HepG2 (cell line): ENCODE results near the gene C12orf43. TPM values are rescaled to one million over a fixed set of nuclear protein-coding genes. Genes with fewer than 3 reads are reported as not detected.

Source experiments
- ATAC-seq: fragments of 200-7000 bp; cut with Tn5 transposase; 3 replicates; pipeline ENCODE4 v1.9.1; 2020; ENCODE audit warnings: mild to moderate bottlenecking, moderate library complexity
- BruUV-seq: library from RNA; stranded (reverse); fragments of 400-500 nt; replicated peaks from 2 replicates; lab custom pipeline; 2021; lab: Mats Ljungman, UMichigan
- CTCF ChIA-PET: fragments of 300-600 bp; formaldehyde crosslinking; extraction: SDS; loops from one replicate; lab custom pipeline; 2021; ENCODE audit warnings: low total read pairs, inconsistent platforms, low intra/inter-chr PET ratio; lab: Yijun Ruan, JAX
- POLR2A ChIA-PET: fragments of 350-600 bp; sonication (Branson Sonifier 250); formaldehyde crosslinking; loops from one replicate; lab custom pipeline; 2020; ENCODE audit warnings: antibody characterized with exemption, inconsistent platforms; lab: Yijun Ruan, JAX
- DNase-seq: peaks from one replicate; pipeline ENCODE4 v3.0.0-alpha.2; 2015; ENCODE audit warnings: low spot score
- FAIRE-seq: peaks from 3 replicates; lab custom pipeline; 2011; peaks lifted over from hg19 to GRCh38; lab: Jason Lieb, UNC
- H2AFZ ChIP-seq: one replicate; pipeline ENCODE4 v1.6.1; 2011; ENCODE audit warnings: low read length, inconsistent platforms
- H3K27ac ChIP-seq: fragments of 300-600 bp; 3 replicates; pipeline ENCODE4 v1.8.0; 2011; ENCODE audit warnings: mixed run types, mild to moderate bottlenecking, mixed read lengths, low read length, inconsistent platforms; ENCODE audit not compliant: insufficient read depth; ENCODE audit errors: extremely low read length
- H3K27me3 ChIP-seq, 2 experiments: fragments of 200-600 bp in 1 of 2; 2 replicates in 1 of 2; 3 replicates in 1 of 2; pipeline versions ENCODE4 v1.6.0 to v1.8.0; 2011; ENCODE audit warnings: low read length in 2 of 2, mild to moderate bottlenecking in 2 of 2, moderate library complexity in 2 of 2, inconsistent platforms in 1 of 2; ENCODE audit not compliant: insufficient read depth in 2 of 2, control insufficient read depth in 1 of 2
- H3K36me3 ChIP-seq, 2 experiments: fragments of 200-600 bp in 1 of 2; replicated peaks in 1 of 2; 2 replicates in 1 of 2; 3 replicates in 1 of 2; pipeline versions ENCODE4 v1.5.1 to v1.8.0; 2011; ENCODE audit warnings: low read length in 2 of 2, inconsistent platforms in 1 of 2; ENCODE audit not compliant: insufficient read depth in 2 of 2, control insufficient read depth in 1 of 2
- H3K4me1 ChIP-seq: 2 replicates; pipeline ENCODE4 v1.5.1; 2012; ENCODE audit warnings: low read length, inconsistent platforms; ENCODE audit not compliant: insufficient read depth
- H3K4me2 ChIP-seq: 2 replicates; pipeline ENCODE4 v1.6.0; 2011; ENCODE audit warnings: low read depth, low read length, inconsistent platforms
- H3K4me3 ChIP-seq, 3 experiments: fragments of 200-600 bp in 1 of 3; sonication (generic), shearing (Covaris generic) in 1 of 3; replicated peaks in 1 of 3; 2 replicates each; pipeline ENCODE4 v1.5.1; 2011 to 2016; ENCODE audit warnings: low read length in 3 of 3, inconsistent platforms in 2 of 3, low read depth in 2 of 3, mild to moderate bottlenecking in 2 of 3, control low read depth in 1 of 3, mixed read lengths in 1 of 3; ENCODE audit not compliant: insufficient read depth in 1 of 3
- H3K79me2 ChIP-seq: one replicate; pipeline ENCODE4 v1.6.1; 2011; ENCODE audit warnings: low read length, inconsistent platforms; ENCODE audit not compliant: insufficient read depth
- H3K9ac ChIP-seq: 2 replicates; pipeline ENCODE4 v1.6.0; 2011; ENCODE audit warnings: mild to moderate bottlenecking, low read depth, low read length, inconsistent platforms; ENCODE audit not compliant: insufficient read depth
- H3K9me3 ChIP-seq: 2 replicates; pipeline ENCODE4 v1.5.1; 2012; ENCODE audit warnings: mild to moderate bottlenecking, low read length
- H4K20me1 ChIP-seq: 2 replicates; pipeline ENCODE4 v1.6.0; 2011; ENCODE audit warnings: inconsistent platforms, mild to moderate bottlenecking, low read length, moderate library complexity; ENCODE audit not compliant: insufficient read depth
- CAMTA2 ChIP-seq: sonication (generic); formaldehyde crosslinking; IDR thresholded peaks from 2 replicates; pipeline ENCODE4 v1.4.0; 2020; ENCODE audit warnings: mild to moderate bottlenecking, missing genetic modification reagents, borderline replicate concordance
- FOSL1 ChIP-seq: sonication (generic); formaldehyde crosslinking; IDR thresholded peaks from 2 replicates; pipeline ENCODE4 v1.9.0; 2021; ENCODE audit warnings: missing genetic modification reagents, borderline replicate concordance
- HNRNPK ChIP-seq: fragments of 200-400 bp; formaldehyde crosslinking; IDR thresholded peaks from 2 replicates; pipeline ENCODE4 v1.6.1; 2018; ENCODE audit warnings: low read length, low read depth, moderate library complexity, mild to moderate bottlenecking; ENCODE audit not compliant: poor library complexity, severe bottlenecking
- NFE2 ChIP-seq: sonication (generic); formaldehyde crosslinking; IDR thresholded peaks from 2 replicates; pipeline ENCODE4 v1.4.0; 2020; ENCODE audit warnings: missing genetic modification reagents
- SAP130 ChIP-seq: IDR thresholded peaks from 2 replicates; pipeline ENCODE4 v1.6.1; 2016; ENCODE audit warnings: low read depth
- SOX6 ChIP-seq, 2 experiments: fragments of 450-650 bp in 1 of 2; sonication (generic) in 1 of 2; formaldehyde crosslinking in 1 of 2; IDR thresholded peaks; 2 replicates each; pipeline versions ENCODE4 v1.4.0 to v1.6.1; 2017 to 2020; ENCODE audit warnings: antibody characterized with exemption in 1 of 2, mild to moderate bottlenecking in 1 of 2, missing genetic modification reagents in 1 of 2
- ZNF260 ChIP-seq: sonication (generic); formaldehyde crosslinking; IDR thresholded peaks from 2 replicates; pipeline ENCODE4 v1.4.0; 2020; ENCODE audit warnings: missing genetic modification reagents, low read depth, mild to moderate bottlenecking, borderline replicate concordance
- ZNF3 ChIP-seq: IDR thresholded peaks from 2 replicates; pipeline ENCODE4 v1.7.0; 2017; ENCODE audit warnings: inconsistent platforms
- ZNF720 ChIP-seq: sonication (generic); formaldehyde crosslinking; IDR thresholded peaks from 2 replicates; pipeline ENCODE4 v1.4.0; 2020; ENCODE audit warnings: missing genetic modification reagents
- WGBS: methylation state at CpG from one replicate; pipeline ENCODE4 v1.1.6; 2017; ENCODE audit warnings: low lambda C conversion rate; 5-methylcytosine and 5-hydroxymethylcytosine counted together
- in situ Hi-C: cut with HindIII; loops from 2 replicates; pipeline ENCODE4 v1.10.0; 2017; ENCODE audit warnings: low pct_unique_long_range_greater_than_20kb; ENCODE audit not compliant: extremely low pct_ligation_motif_present
- intact Hi-C: fragments of 100-400 bp; cut with micrococcal nuclease; formaldehyde crosslinking; loops from one replicate; pipeline ENCODE4 v1.10.0; 2022; ENCODE audit not compliant: unreplicated experiment
- polyA plus RNA-seq, 8 experiments: library from polyadenylated mRNA; depleted of rRNA in 3 of 8; stranded (reverse) in 7 of 8; unstranded in 1 of 8; fragments of >200 nt; fragmentation: Illumina TruSeq in 4 of 8; extraction: Trizol in 4 of 8; gene quantifications; 2 replicates each; pipeline versions ENCODE4 v1.2.1 to v1.2.3, GENCODE V29; 2011 to 2016; ENCODE audit warnings: low read depth in 4 of 8, missing spikeins in 1 of 8, mixed read lengths in 1 of 8; ENCODE audit not compliant: insufficient read depth in 1 of 8
- total RNA-seq, 5 experiments: library from RNA; depleted of rRNA; stranded (reverse); fragments of >200 nt; fragmentation: Illumina TruSeq; extraction: Trizol; gene quantifications; 2 replicates each; pipeline ENCODE4 v1.2.3, GENCODE V29; 2016; ENCODE audit warnings: low read depth in 1 of 5
- TF ChIP-seq, protein P1 (sequence below), 2 experiments: sonication (generic) in 1 of 2; formaldehyde crosslinking in 1 of 2; IDR thresholded peaks; 2 replicates each; pipeline versions ENCODE4 v1.5.1 to v1.6.1; 2011 to 2020; ENCODE audit warnings: borderline replicate concordance in 1 of 2, low read depth in 1 of 2, low read length in 1 of 2, mild to moderate bottlenecking in 1 of 2, missing genetic modification reagents in 1 of 2, moderate library complexity in 1 of 2
- TF ChIP-seq, protein P2 (sequence below): sonication (generic); formaldehyde crosslinking; IDR thresholded peaks from 2 replicates; pipeline ENCODE4 v1.4.0; 2020; ENCODE audit warnings: mild to moderate bottlenecking, missing genetic modification reagents
- TF ChIP-seq, protein P3 (sequence below): sonication (generic); formaldehyde crosslinking; IDR thresholded peaks from 2 replicates; pipeline ENCODE4 v1.5.0; 2020; ENCODE audit warnings: missing genetic modification reagents, mild to moderate bottlenecking, borderline replicate concordance
- TF ChIP-seq, protein P4 (sequence below): sonication (generic); formaldehyde crosslinking; IDR thresholded peaks from 2 replicates; pipeline ENCODE4 v1.8.0; 2023; ENCODE audit warnings: mild to moderate bottlenecking, missing genetic modification reagents
- TF ChIP-seq, protein P5 (sequence below): sonication (generic); formaldehyde crosslinking; IDR thresholded peaks from 2 replicates; pipeline ENCODE4 v1.4.0; 2020; ENCODE audit warnings: mild to moderate bottlenecking, missing genetic modification reagents

C12orf43 gene
- total and polyA plus RNA-seq, 2 of the 13 experiments (the other 11 are each of a cell fraction or from before 2014, with no cell fraction given): 7.9 to 11.1 TPM

DNA sequence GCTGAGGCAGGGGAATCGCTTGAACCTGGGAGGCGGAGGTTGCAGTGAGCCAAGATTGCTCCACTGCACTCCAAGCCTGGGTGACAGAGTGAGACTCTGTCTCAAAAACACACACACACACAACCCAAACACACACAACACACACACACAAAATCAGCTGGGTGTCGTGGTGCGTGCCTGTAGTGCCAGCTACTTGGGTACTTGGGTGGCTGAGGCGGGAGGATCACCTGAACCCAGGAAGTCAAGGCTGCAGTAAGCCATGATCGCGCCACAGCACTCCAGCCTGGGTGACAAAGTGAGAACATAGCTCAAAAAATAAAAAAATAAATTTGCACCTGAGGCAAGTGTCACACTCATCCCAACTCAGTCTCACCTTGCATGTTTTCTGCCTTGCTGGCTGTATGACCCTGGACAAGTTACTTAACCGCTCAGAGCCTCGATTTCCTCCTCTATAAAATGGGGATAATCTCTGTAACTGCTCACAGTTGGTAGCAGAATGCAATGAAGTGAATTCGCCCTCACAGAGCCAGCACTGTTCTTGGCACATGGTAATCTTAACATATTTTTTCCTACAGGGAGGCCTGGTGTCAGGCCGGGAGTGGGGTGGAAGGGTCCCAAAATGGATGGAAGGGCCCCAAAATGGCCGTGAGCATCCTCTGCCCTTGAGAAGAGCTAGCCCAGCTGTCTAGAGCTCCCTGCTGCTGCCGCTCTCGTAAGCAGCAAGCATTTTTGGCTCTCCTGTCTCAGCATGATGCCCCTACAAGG lies 38.6 kb downstream of the C12orf43 start (continued):
- TF ChIP-seq, protein P1, sequence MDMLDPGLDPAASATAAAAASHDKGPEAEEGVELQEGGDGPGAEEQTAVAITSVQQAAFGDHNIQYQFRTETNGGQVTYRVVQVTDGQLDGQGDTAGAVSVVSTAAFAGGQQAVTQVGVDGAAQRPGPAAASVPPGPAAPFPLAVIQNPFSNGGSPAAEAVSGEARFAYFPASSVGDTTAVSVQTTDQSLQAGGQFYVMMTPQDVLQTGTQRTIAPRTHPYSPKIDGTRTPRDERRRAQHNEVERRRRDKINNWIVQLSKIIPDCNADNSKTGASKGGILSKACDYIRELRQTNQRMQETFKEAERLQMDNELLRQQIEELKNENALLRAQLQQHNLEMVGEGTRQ (IDR thresholded peaks at IDR 0.05; ENCODE audit: low read depth, low read length): no peak
- TF ChIP-seq, protein P1 (CRISPR knock-in tag; IDR thresholded peaks at IDR 0.05; ENCODE audit: borderline replicate concordance): no peak
- TF ChIP-seq, protein P2, sequence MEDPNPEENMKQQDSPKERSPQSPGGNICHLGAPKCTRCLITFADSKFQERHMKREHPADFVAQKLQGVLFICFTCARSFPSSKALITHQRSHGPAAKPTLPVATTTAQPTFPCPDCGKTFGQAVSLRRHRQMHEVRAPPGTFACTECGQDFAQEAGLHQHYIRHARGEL (CRISPR knock-in tag): no peak

DNA sequence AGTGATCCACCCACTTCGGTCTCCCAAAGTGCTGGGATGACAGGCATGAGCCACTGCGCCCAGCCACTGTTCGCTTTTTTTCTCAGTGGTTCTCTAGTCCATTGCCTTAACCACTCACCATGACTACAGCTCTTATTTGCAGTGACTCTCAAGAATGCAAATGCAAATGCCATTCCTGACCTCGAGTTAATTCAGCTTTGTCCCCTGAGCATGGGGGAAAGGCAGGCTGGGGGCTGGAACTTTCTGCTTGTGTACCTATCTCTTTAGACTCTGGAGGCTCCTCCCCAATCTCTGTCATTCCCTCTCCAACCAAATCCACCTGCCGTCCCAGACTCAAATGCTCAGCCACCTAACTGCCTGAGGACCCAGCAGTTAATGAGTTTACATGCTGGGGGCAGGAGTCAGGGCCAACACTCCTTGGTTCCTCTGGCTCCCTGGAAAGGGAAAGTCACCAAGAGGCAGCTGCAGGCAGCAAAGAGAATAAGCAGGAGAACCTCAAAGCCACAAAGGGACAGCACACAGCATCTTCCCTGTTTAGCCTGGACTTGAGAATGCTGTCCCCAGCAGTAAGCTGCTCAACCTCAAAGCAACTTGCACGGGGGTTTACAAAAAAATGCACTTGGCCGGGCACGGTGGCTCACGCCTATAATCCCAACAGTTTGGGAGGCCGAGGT lies 43.3 kb downstream of the C12orf43 start:
- no peak overlapping the region for H2AFZ ChIP-seq
- peaks cover 15% of the 10 kb centered on the region; the same call in 1 of the 2 replicates for H4K20me1 ChIP-seq
- ChIA-PET CTCF (no interaction called here), POLR2A (interaction anchor here (0.6 to 5.1 kb wide), 7 partner anchors 10 to 830 kb away, joined by 3 to 99 read pairs (median 4); no protein-coding TSS in a partner anchor)
- no peaks in the 10 kb centered on the region for H3K27me3 ChIP-seq
- DNase-seq: peak; percentile 90
- FAIRE-seq: peak; percentile 73
- H3K4me2 ChIP-seq: peak overlapping the region; percentile 4; the same call in 1 of the 2 replicates
- BruUV-seq: no TSS peak
- WGBS: 66% methylated on average over 10 of the region's 10 CpGs
- intact Hi-C loops (loop anchor here (5.0 to 10.0 kb wide), 2 partner anchors 68 to 391 kb away; partner anchors contain the start of genes POP5 and SPPL3), in situ Hi-C loops (no loop called here)
- peaks cover 19 to 43% of the 10 kb centered on the region in 2 experiments for H3K36me3 ChIP-seq
- H3K4me1 ChIP-seq: peaks cover 55% of the 10 kb centered on the region
- ATAC-seq: peak; percentile 84
- no peaks in the 10 kb centered on the region for H3K9me3 ChIP-seq
- peak overlapping the region; percentile 20 for H3K9ac ChIP-seq
- peak overlapping the region; percentile 64 for H3K27ac ChIP-seq
- H3K4me3 ChIP-seq: no peak overlapping the region
- H3K79me2 ChIP-seq: peaks cover 16% of the 10 kb centered on the region
- TF ChIP-seq ZNF260 (CRISPR knock-in tag) (no peak), ZNF3 (CRISPR knock-in tag) (no peak), NFE2 (CRISPR knock-in tag) (no peak), HNRNPK (no peak), CAMTA2 (CRISPR knock-in tag) (no peak), SOX6 (IDR thresholded peaks at IDR 0.05) (no peak), SOX6 (CRISPR knock-in tag; IDR thresholded peaks at IDR 0.05) (0 out of 2 replicates have a peak, but pooled peaks have one; percentile 18), ZNF720 (CRISPR knock-in tag) (no peak), SAP130 (CRISPR knock-in tag) (peak; percentile 24; the same call in 1 of the 2 replicates), FOSL1 (CRISPR knock-in tag) (no peak)
- TF ChIP-seq, protein P3, sequence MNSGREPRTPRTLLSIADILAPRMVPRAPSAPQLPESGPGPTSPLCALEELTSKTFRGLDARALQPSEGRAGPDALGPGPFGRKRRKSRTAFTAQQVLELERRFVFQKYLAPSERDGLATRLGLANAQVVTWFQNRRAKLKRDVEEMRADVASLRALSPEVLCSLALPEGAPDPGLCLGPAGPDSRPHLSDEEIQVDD (CRISPR knock-in tag): no peak
- TF ChIP-seq, protein P4, sequence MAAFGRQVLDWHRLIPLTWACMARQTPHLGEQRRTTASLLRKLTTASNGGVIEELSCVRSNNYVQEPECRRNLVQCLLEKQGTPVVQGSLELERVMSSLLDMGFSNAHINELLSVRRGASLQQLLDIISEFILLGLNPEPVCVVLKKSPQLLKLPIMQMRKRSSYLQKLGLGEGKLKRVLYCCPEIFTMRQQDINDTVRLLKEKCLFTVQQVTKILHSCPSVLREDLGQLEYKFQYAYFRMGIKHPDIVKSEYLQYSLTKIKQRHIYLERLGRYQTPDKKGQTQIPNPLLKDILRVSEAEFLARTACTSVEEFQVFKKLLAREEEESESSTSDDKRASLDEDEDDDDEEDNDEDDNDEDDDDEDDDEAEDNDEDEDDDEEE (CRISPR knock-in tag): no peak
- TF ChIP-seq, protein P5, sequence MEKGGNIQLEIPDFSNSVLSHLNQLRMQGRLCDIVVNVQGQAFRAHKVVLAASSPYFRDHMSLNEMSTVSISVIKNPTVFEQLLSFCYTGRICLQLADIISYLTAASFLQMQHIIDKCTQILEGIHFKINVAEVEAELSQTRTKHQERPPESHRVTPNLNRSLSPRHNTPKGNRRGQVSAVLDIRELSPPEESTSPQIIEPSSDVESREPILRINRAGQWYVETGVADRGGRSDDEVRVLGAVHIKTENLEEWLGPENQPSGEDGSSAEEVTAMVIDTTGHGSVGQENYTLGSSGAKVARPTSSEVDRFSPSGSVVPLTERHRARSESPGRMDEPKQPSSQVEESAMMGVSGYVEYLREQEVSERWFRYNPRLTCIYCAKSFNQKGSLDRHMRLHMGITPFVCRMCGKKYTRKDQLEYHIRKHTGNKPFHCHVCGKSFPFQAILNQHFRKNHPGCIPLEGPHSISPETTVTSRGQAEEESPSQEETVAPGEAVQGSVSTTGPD (CRISPR knock-in tag): no peak
